ENCODE data around the gene SLC25A2.

- TF ChIP-seq CTCF (IDR thresholded peaks at IDR 0.05) = no peak
- TF ChIP-seq POLR2AphosphoS5 (IDR thresholded peaks at IDR 0.05) = no peak
- no peak for TF ChIP-seq POLR2A (IDR thresholded peaks at IDR 0.05)
Measured at GRCh38 chr5:141319699-141320098, 15.8 kb upstream of the SLC25A2 start.
